Endothelial cell of hepatic sinusoid (primary cell): ENCODE measurements around the gene LRP6.
"Not testable (repeated sequence)": the region's sequence is repeated elsewhere in the genome, so short reads cannot be mapped to it uniquely, and the experiment has no call there.

ENCODE experiments used
- in situ Hi-C: cut with HindIII; loops from 2 replicates; pipeline ENCODE4 v1.10.0; 2017; ENCODE audit warnings: low sequenced_read_pairs

The LRP6 gene

DNA sequence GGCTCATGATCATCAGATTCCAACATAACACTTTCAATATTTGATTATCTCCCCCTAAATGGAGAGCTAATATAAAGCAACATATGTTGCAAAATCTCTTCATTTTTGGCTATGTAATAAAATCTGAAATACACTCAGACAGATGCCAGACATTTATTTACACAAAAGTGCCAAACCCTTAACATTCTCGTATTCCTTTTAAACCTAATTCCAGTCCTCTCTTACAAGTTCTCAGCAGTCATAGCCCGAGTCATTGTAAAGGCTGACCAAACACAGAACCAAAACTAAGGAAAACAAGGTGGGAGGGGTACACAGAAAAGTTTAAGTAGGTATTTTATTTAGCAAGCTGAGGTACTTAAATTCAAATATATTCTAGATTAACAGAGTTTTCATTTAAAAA, 81.4 kb downstream of the LRP6 start:
- in situ Hi-C loops: no loop called here

DNA sequence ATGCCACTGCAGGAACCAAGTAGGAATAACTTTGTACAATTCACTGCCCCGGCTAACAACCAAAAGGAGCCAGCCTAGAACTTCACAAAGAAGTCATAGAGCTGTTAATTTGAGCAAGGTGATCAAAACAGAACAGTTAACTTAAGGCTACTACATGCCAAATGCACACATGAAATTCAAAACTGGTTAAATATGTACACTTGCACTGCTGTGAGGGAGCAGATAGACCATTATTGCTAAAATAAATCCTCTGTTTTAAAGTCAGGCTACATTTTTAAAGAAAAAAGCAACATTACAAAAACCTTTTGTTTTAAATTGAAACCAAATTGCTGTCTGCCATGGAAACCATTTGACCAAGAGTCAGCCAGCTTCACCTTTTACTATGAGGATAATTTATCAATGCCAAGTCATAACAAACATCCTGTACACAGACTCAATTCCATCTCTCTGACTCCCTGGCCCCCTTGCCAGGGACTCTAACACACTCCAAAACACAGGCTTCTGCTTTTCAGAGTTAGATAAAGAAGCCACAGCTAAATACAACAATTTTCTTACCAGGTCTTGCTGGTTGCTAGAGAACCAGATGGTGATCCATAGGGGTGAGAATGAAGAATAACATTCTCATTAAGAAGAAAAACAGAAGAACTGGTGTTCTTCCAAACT, 84.0 kb downstream of the LRP6 start:
- in situ Hi-C loops: no loop called here

GRCh38 chr12:12181511-12181910, 85.3 kb downstream of the LRP6 start:
- in situ Hi-C loops: no loop called here

DNA sequence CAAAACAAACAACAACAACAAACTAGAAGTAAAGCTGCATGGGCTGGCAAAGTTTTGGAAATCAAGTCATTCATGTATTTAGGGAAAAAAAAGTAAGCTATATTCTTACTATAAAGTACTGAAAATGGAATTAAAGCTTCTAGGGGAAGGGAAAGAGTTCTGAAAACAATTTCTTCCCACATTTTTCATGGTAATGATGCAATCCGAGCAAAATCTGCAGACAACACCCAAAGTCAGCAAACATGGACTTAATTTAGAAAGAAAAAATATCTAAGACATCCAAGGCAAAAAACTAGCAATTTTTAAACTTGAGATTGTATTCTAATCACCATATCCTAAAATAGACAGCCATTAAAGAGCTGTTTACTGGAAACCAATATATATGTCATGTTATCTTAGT, 86.3 kb downstream of the LRP6 start:
- in situ Hi-C loops: no loop called here

DNA sequence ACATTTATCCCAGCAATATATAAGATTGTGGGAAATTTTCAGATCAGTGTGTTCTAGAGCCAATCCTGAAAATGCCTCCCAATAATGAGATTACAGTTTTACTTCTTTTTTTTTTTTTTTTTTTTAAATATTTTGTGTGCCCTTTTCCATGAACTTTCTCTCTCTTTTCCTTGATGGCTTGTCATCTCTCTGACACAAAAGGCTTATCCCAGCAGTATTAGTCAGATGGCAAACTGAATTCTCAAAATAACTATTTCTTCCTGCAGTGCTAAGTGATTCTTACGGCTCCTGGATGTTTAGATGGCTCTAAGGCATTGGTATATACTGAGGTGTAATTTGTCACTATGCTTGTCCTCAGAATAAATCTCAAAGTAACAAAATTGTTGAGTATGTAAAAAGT, 86.7 kb downstream of the LRP6 start:
- in situ Hi-C loops: no loop called here

GRCh38 chr12:12178559-12178958, 88.3 kb downstream of the LRP6 start:
- in situ Hi-C loops: no loop called here

GRCh38 chr12:12176402-12176801, 90.4 kb downstream of the LRP6 start:
- in situ Hi-C loops: no loop called here

DNA sequence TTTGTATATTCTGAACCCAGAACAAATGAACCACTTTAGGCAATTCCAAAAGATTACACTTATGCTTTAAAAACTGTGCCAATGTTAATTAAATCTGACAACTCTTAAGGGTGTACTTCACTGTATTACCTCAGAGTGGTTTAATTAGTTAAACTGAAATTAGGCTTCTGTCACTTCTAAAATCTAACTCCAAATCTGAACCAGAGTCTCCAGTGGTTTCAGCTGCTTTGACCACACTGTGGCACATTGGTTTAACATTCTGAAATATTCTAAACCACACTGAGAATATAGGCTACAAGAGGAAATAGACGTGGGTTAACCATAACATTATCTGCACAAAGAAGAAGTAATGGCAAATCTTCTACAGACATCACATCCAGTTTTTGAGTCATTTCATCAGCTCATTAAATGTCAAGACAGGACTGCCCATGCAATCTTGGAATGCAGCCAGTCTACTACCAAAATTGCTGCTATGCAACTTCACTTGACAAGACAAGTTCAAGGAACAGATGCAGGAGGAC, 94.8 kb downstream of the LRP6 start:
- in situ Hi-C loops: no loop called here

DNA sequence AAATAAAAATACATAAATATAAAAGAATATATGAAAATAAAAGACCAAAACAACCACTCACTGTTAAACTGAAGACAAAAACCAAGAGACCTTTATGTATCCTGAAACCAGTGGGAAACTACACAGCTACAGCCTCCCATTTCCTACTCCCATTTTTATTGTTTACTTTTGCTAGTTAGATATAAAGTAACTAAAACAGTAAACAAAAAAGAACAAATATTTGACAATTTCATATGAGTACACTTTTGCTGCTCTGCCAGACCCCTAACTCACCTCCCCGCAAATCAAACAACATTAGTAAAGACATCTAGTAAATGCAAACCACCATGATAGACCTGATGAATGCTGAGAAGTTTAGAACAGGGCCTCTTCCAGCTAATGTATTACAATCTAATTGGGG, 99.0 kb downstream of the LRP6 start:
- in situ Hi-C loops: no loop called here

DNA sequence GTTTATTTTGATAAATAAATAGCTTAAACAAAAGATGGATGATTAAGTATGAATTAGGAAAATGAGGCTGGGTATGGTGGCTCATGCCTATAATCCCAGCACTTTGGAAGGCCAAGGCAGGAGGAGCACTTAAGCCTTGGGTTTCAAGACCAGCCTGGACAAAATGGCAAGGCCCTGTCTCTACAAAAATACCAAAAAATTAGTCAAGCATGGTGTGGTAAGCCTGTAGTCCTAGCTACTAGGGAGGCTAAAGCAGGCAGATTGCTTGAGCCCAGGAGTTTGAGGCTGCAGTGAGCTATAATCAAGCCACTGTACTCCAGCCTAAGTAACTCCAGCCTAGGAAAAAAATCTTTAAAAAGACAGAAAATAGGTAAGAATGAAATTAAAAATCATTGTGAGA, 100.1 kb downstream of the LRP6 start:
- in situ Hi-C loops: no loop called here

- in situ Hi-C loops: loop anchor here (5.0 kb wide), 1 partner anchor 33 kb away; no protein-coding TSS in a partner anchor
These were observed 106.9 kb downstream of the LRP6 start for GRCh38 chr12:12159988-12160387.

- in situ Hi-C loops: no loop called here
These were observed 108.0 kb downstream of the LRP6 start for GRCh38 chr12:12158858-12159257.

- in situ Hi-C loops: no loop called here
These were observed 109.4 kb downstream of the LRP6 start for GRCh38 chr12:12157424-12157823.

DNA sequence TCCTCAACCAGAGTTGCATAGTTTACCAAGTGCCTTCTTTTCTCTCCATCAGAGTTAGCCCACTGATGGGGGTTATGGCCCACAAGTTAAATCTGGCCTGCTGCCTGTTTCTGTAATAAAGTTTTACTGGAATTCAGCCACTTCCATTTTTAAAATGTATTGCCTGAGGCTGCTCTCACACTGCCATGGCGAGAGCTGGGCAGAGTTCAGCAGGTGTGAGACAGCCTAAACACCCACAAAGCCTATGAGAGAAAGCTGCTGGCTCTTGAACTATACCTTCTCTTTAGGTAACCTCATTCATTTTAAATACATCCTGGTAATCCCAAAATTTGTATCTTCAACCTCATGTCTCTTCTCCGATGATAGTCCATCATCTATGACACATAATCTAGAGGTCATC, 110.0 kb downstream of the LRP6 start:
- in situ Hi-C loops: no loop called here

GRCh38 chr12:12156116-12156515, 110.7 kb downstream of the LRP6 start:
- in situ Hi-C loops: no loop called here

DNA sequence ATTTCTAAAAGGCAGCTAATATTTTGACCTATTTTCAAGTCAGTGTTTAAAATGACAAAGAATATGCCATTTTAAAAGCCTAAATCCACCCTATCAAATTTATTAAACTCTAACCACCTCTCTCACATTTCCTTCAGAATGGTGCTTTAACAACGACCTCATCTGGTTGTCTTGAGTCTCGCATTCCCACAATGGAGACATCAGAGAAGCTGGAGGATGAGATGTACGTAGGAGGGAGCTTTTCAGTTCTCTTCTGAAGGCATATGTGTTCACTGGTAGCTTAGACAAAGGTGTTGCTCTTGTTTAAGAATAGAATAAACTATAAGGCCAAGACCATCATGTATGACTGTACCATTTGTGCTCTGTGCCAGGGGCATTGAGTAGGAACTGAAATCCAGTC, 113.2 kb downstream of the LRP6 start:
- in situ Hi-C loops: no loop called here

DNA sequence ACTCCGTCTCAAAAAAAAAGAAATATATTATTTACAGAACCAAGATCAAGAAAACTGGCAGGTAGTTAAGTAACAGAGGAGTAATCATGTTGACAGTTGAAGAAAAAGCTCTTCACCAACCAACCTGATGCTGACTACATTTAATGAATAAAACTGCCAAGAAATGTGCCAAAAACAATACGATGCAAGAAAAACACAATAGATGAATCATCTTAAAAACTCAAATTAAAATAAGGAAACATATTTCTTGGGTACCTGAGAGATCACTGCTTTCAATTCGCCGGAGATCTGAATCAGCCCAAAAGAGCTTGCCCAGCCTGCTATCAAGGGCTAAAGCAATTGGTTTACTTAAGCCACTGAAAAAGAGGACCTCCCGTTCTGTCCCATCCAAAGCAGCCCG, 119.7 kb downstream of the LRP6 start:
- in situ Hi-C loops: no loop called here

DNA sequence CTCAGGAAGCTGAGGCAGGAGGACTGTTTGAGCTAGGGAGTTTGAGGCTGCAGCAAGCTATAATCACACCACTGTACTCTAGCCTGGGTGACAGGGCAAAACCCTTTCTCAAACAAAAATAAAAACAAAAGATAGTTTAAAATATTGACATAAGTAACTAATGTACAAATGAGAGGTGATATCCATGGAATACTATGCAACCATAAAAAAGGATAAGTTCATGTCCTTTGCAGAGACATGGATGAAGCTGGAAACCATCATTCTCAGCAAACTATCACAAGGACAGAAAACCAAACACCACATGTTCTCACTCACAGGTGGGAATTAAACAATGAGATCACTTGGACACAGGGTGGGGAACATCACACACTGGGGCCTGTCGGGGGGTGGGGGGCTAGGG, 122.3 kb downstream of the LRP6 start:
- in situ Hi-C loops: not testable (repeated sequence)

DNA sequence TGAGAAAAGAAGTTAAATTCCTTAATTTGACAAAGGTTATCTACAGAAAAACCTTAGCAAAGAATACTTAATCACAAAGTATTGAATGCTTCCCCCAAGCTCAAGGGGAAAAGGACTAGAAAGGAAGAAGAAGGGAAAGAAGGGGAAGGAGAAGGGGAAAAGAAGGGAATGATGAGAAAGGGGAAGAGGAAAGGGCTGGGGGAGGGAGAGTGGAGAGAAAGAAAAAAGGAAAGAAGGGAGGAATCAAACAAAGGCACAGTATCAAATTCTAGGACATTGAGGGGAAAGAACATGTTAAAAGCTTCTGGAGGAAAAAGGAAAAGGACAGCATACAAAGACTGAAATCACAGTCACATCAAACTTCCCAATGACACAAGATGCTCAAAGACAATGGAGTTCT, 125.8 kb downstream of the LRP6 start:
- in situ Hi-C loops: no loop called here

DNA sequence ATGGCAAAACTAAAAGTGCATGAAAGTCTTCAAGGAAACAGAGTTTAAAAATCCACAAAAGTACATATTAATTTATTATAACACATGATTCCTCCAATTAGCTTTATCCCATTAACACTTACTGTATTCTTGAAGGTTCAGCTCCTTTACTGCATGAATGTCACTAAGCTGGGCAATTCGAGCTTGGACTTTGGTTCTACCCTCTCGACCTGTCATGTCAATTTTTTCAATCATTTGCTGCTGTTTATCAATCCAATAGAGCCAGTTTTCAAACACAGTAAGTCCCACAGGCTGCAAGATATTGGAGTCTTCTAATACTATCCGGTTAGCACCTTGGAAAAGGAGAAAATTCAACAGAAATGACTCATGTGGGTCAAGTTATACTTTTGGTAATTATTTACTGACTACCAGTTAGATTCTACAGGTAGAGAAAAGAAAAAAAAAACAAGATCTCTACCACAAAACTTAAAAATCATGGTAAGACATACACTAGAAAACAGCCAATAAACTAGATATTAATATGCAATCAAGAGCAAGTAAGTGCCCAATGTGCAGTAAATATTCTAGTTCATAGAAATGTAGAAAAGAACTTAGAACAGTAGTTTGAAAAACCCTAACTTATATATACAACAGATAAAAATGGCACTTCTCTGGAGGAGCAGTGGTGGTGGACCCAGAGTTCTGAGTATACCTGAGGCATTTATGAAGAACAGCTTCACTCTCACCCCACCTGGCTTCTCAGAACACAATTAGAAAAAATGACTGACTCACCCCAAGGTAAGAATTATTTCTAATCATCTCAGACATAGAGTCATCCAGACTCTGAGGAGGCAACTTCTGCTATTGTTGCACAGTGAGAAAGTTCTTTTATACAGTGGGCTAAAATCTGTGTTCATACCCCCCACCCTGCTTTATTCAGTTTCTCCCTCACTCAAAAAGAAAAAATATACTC, 128.4 kb downstream of the LRP6 start:
- in situ Hi-C loops: no loop called here

DNA sequence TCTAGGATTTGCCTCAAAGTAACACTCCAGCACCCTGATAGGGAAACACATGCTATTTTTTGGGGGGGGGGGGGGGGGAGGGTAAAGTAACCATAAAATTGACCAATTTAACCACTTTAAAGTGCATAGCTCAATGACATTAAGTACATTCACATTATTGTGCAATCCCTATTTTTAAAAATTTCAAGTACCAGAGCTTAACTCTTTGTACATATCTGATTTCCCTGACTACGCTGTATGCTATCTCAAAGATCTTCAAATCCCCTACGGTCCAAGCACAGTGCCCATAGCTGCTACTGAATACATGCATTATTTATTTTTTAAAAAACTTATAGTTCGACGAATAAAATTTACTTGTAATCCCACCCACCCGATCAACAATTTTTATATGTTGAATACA, 133.1 kb downstream of the LRP6 start:
- in situ Hi-C loops: no loop called here

DNA sequence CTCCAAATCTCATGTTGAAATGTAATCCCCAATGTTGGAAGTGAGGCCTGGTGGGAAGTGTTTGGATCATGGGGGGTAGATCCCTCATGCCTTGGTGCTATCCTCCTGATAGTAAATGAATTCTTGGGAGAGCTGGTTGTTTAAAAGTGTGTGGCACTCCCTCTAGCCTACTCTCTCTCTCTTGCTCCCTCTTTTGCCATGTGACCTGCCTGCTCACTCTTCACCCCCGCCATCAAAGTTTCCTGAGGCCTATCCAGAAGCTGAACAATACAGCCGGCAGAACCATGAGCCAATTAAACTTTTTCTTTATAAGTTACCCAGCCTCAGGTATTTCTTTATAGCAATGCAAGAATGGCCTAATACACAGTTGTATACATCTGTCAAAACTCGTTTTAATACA, 133.6 kb downstream of the LRP6 start:
- in situ Hi-C loops: no loop called here
